GM12878 (cell line): ENCODE measurements around the gene IER3.

Source experiments
- ASH2L ChIP-seq: fragments of 300-600, 200-600 bp; sonication (generic); IDR thresholded peaks from 2 replicates; pipeline ENCODE4 v1.6.1; 2017; ENCODE audit warnings: low read depth, mild to moderate bottlenecking, borderline replicate concordance
- BHLHE40 ChIP-seq, 2 experiments: fragments of 450-650 bp in 1 of 2; IDR thresholded peaks; 2 replicates each; pipeline ENCODE4 v1.6.1; 2011 to 2017; ENCODE audit warnings: low read depth in 2 of 2, borderline replicate concordance in 1 of 2, improper control_type of control experiment in 1 of 2, low read length in 1 of 2, mild to moderate bottlenecking in 1 of 2
- BRCA1 ChIP-seq: IDR thresholded peaks from 2 replicates; pipeline ENCODE4 v1.6.1; 2011; ENCODE audit warnings: low read depth, low read length, improper control_type of control experiment
- ESRRA ChIP-seq: IDR thresholded peaks from 2 replicates; pipeline ENCODE4 v1.6.1; 2012; ENCODE audit warnings: mild to moderate bottlenecking, low read length, improper control_type of control experiment
- ETV6 ChIP-seq, 2 experiments: fragments of 450-650 bp in 1 of 2; IDR thresholded peaks in 1 of 2; conservative IDR thresholded peaks in 1 of 2; 2 replicates each; pipeline ENCODE4 v1.6.1; 2014; ENCODE audit warnings: antibody characterized with exemption in 1 of 2, borderline replicate concordance in 1 of 2, low read depth in 1 of 2, mild to moderate bottlenecking in 1 of 2, moderate library complexity in 1 of 2
- HDAC2 ChIP-seq: fragments of 200-600 bp; sonication (generic); IDR thresholded peaks from 2 replicates; pipeline ENCODE4 v1.6.1; 2017
- NRF1 ChIP-seq: conservative IDR thresholded peaks from 2 replicates; pipeline ENCODE4 v1.6.1; 2011; ENCODE audit warnings: mild to moderate bottlenecking, low read depth, low read length, improper control_type of control experiment
- SUZ12 ChIP-seq: fragments of 200-600 bp; sonication (generic); IDR thresholded peaks from one replicate; pipeline ENCODE4 v1.6.1; 2018; ENCODE audit warnings: antibody characterized with exemption, mild to moderate bottlenecking; ENCODE audit not compliant: unreplicated experiment
- TBL1XR1 ChIP-seq: IDR thresholded peaks from 2 replicates; pipeline ENCODE4 v1.6.1; 2012; ENCODE audit warnings: low read depth, low read length, improper control_type of control experiment
- TCF12 ChIP-seq: IDR thresholded peaks from 2 replicates; pipeline ENCODE4 v1.6.1; 2011; ENCODE audit warnings: low read depth, mild to moderate bottlenecking, low read length
- ZNF217 ChIP-seq: fragments of 450-650 bp; IDR thresholded peaks from 2 replicates; pipeline ENCODE4 v1.6.1; 2017; ENCODE audit warnings: antibody characterized with exemption, mild to moderate bottlenecking
- TF ChIP-seq, protein P1 (sequence below), 3 experiments: IDR thresholded peaks in 2 of 3; conservative IDR thresholded peaks in 1 of 3; 2 replicates each; pipeline ENCODE4 v1.5.1; 2011; ENCODE audit warnings: low read depth in 3 of 3, low read length in 3 of 3, mild to moderate bottlenecking in 3 of 3, control low read depth in 2 of 3, moderate library complexity in 2 of 3, inconsistent platforms in 1 of 3, mixed read lengths in 1 of 3; ENCODE audit not compliant: control insufficient read depth in 2 of 3, insufficient read depth in 1 of 3; ENCODE audit errors: extremely low read depth in 1 of 3

DNA sequence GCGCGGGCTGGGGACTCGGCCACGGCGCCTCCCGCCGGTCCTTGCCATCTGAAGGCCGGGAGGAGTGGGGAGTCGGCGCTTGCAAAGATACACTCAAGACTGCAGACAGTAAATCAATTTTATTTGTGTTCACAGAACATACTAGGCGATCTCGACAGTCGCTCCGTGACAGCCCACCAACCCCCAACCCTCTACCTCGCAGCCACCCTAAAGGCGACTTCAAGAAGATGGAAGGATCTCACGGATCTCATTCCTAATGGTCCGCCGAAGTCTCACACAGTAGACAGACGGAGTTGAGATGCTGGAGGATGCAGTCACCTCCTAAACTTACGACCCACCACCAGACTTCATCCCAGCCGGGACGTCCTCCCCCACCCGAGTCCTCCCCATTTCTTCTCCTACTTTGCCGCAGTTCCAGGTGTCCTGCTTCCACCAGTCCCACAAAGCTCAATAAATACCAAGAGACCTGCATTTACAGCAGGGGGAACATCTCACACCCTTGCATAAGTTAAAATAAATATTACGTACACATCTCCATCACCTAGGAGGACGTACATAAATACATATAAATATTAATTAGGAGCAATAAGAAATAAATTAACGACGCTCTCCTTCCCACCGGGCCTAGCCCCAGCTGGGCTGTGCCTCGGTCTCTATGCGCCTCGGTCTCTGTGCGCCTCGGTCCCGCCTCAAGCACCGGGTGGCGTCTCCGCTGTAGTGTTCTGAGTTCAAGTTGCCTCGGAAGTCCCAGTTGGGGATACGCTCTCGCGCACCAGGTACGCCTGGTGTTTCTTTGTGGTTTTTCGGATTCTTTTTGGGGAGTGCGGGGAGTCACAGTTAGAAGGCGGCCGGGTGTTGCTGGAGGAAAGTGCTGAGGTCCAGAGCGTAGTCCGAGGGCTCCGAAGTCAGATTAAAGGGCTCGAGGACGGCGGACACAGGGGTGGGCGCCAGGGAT is 971 bp downstream of the IER3 start:
- TF ChIP-seq TCF12 = peak; percentile 3; the same call in 1 of the 2 replicates
- no peak for TF ChIP-seq HDAC2
- no peak for TF ChIP-seq BRCA1
- TF ChIP-seq, protein P1, sequence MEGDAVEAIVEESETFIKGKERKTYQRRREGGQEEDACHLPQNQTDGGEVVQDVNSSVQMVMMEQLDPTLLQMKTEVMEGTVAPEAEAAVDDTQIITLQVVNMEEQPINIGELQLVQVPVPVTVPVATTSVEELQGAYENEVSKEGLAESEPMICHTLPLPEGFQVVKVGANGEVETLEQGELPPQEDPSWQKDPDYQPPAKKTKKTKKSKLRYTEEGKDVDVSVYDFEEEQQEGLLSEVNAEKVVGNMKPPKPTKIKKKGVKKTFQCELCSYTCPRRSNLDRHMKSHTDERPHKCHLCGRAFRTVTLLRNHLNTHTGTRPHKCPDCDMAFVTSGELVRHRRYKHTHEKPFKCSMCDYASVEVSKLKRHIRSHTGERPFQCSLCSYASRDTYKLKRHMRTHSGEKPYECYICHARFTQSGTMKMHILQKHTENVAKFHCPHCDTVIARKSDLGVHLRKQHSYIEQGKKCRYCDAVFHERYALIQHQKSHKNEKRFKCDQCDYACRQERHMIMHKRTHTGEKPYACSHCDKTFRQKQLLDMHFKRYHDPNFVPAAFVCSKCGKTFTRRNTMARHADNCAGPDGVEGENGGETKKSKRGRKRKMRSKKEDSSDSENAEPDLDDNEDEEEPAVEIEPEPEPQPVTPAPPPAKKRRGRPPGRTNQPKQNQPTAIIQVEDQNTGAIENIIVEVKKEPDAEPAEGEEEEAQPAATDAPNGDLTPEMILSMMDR (IDR thresholded peaks at IDR 0.05 in 2 of 3, conservative IDR thresholded peaks at IDR 0.05 in 1 of 3; ENCODE audit: control insufficient read depth in 2 of 3, extremely low read depth in 1 of 3, insufficient read depth in 1 of 3, low read depth in 3 of 3, low read length in 3 of 3) = no peak
- no peak for TF ChIP-seq ZNF217
- TF ChIP-seq ASH2L = no peak
- TF ChIP-seq TBL1XR1 = no peak
- TF ChIP-seq BHLHE40 (IDR thresholded peaks at IDR 0.05; ENCODE audit: borderline replicate concordance in 1 of 2, low read depth in 2 of 2, low read length in 1 of 2) = no peak
- TF ChIP-seq ESRRA = no peak
- TF ChIP-seq SUZ12 = no peak
- no peak for TF ChIP-seq ETV6 (conservative IDR thresholded peaks at IDR 0.05 in 1 of 2, IDR thresholded peaks at IDR 0.05 in 1 of 2; ENCODE audit: borderline replicate concordance in 1 of 2, low read depth in 1 of 2)
- no peak for TF ChIP-seq NRF1
